DND-41 (cell line): ENCODE results near the gene LMO1.

ENCODE experiments used
- ATAC-seq: fragments of 200-7000 bp; cut with Tn5 transposase; 3 replicates; pipeline ENCODE4 v1.9.1; 2021; ENCODE audit warnings: low read depth; ENCODE audit not compliant: insufficient read depth
- DNase-seq: peaks from one replicate; pipeline ENCODE4 v3.0.0-alpha.2; 2020
- H2AFZ ChIP-seq: 2 replicates; pipeline ENCODE4 v1.6.0; 2012; ENCODE audit warnings: low read depth, low read length
- H3K27ac ChIP-seq: 2 replicates; pipeline ENCODE4 v1.5.1; 2012; ENCODE audit warnings: low read length, inconsistent platforms
- H3K27me3 ChIP-seq: fragments of 200-600 bp; sonication (generic); 2 replicates; pipeline ENCODE4 v1.6.0; 2012; ENCODE audit warnings: low read length, mild to moderate bottlenecking, inconsistent platforms; ENCODE audit not compliant: insufficient read depth, poor library complexity
- H3K36me3 ChIP-seq: 2 replicates; pipeline ENCODE4 v1.5.1; 2012; ENCODE audit warnings: low read length, inconsistent platforms; ENCODE audit not compliant: insufficient read depth
- H3K4me1 ChIP-seq: 2 replicates; pipeline ENCODE4 v1.5.1; 2012; ENCODE audit warnings: mild to moderate bottlenecking, low read length; ENCODE audit not compliant: insufficient read depth
- H3K4me2 ChIP-seq: 2 replicates; pipeline ENCODE4 v1.6.0; 2012; ENCODE audit warnings: mild to moderate bottlenecking, moderate library complexity, low read length, inconsistent platforms; ENCODE audit not compliant: insufficient read depth
- H3K4me3 ChIP-seq, 2 experiments: fragments of 200-600 bp in 1 of 2; shearing (Covaris generic) in 1 of 2; 2 replicates each; pipeline ENCODE4 v1.5.1; 2012 to 2016; ENCODE audit warnings: inconsistent platforms in 2 of 2, low read length in 2 of 2, mild to moderate bottlenecking in 2 of 2, low read depth in 1 of 2, moderate library complexity in 1 of 2
- H3K79me2 ChIP-seq: 2 replicates; pipeline ENCODE4 v1.6.0; 2012; ENCODE audit warnings: low read length, inconsistent platforms; ENCODE audit not compliant: insufficient read depth
- H3K9ac ChIP-seq: 2 replicates; pipeline ENCODE4 v1.6.0; 2012; ENCODE audit warnings: low read depth, mild to moderate bottlenecking, inconsistent platforms, low read length, moderate library complexity
- H3K9me3 ChIP-seq: 2 replicates; pipeline ENCODE4 v1.5.1; 2012; ENCODE audit warnings: low read length, moderate library complexity, mild to moderate bottlenecking, inconsistent platforms; ENCODE audit not compliant: insufficient read depth, severe bottlenecking
- H4K20me1 ChIP-seq: 2 replicates; pipeline ENCODE4 v1.6.0; 2012; ENCODE audit warnings: low read length; ENCODE audit not compliant: insufficient read depth
- CTCF ChIP-seq: IDR thresholded peaks from 2 replicates; pipeline ENCODE4 v1.5.1; 2012; ENCODE audit warnings: borderline replicate concordance, low read length, moderate library complexity, mild to moderate bottlenecking; ENCODE audit not compliant: poor library complexity, severe bottlenecking; ENCODE audit errors: extremely low read depth
- EZH2 ChIP-seq: IDR thresholded peaks from 3 replicates; pipeline ENCODE4 v1.6.1; 2012; ENCODE audit warnings: borderline replicate concordance, low read depth, mild to moderate bottlenecking, moderate library complexity, low read length, inconsistent platforms; ENCODE audit not compliant: severe bottlenecking

Gene LMO1

GRCh38 chr11:8183111-8183510, 80.6 kb downstream of the LMO1 start:
- DNase-seq (no peak), ATAC-seq (no peak)
- Histone ChIP-seq H3K4me2 (no peak overlapping the region), H3K9me3 (no peaks in the 10 kb centered on the region), H3K27me3 (peaks cover 4% of the 10 kb centered on the region), H3K9ac (no peak overlapping the region), H4K20me1 (no peaks in the 10 kb centered on the region), H3K4me3 (no peak overlapping the region), H3K27ac (no peak overlapping the region), H3K4me1 (no peaks in the 10 kb centered on the region), H3K36me3 (no peaks in the 10 kb centered on the region), H2AFZ (no peak overlapping the region), H3K79me2 (no peaks in the 10 kb centered on the region)
- no peak for TF ChIP-seq EZH2
- TF ChIP-seq CTCF = no peak

- no peaks in the 10 kb centered on the region for H4K20me1 ChIP-seq
Measured at GRCh38 chr11:8180469-8180868, 83.2 kb downstream of the LMO1 start.

GRCh38 chr11:8178297-8178696, 85.4 kb downstream of the LMO1 start:
- DNase-seq = no peak
- Histone ChIP-seq H3K27ac (no peak overlapping the region), H2AFZ (no peak overlapping the region), H3K9ac (no peak overlapping the region), H4K20me1 (no peaks in the 10 kb centered on the region), H3K79me2 (no peaks in the 10 kb centered on the region), H3K4me3 (no peak overlapping the region), H3K9me3 (no peaks in the 10 kb centered on the region), H3K4me1 (no peaks in the 10 kb centered on the region), H3K36me3 (no peaks in the 10 kb centered on the region), H3K4me2 (no peak overlapping the region), H3K27me3 (peaks cover 6% of the 10 kb centered on the region)
- no peak for ATAC-seq
- TF ChIP-seq EZH2 = no peak
- TF ChIP-seq CTCF = no peak

More at GRCh38 chr11:8180469-8180868, 83.2 kb downstream of the LMO1 start:
- Histone ChIP-seq H3K9me3 (no peaks in the 10 kb centered on the region), H3K4me3 (no peak overlapping the region), H3K27ac (no peak overlapping the region), H3K79me2 (no peaks in the 10 kb centered on the region), H3K4me2 (no peak overlapping the region), H3K4me1 (no peaks in the 10 kb centered on the region), H2AFZ (no peak overlapping the region), H3K36me3 (no peaks in the 10 kb centered on the region), H3K9ac (no peak overlapping the region), H3K27me3 (peaks cover 6% of the 10 kb centered on the region)
- no peak for ATAC-seq
- TF ChIP-seq CTCF (no peak), EZH2 (no peak)
- no peak for DNase-seq

GRCh38 chr11:8177136-8177535, 86.5 kb downstream of the LMO1 start:
- Histone ChIP-seq H3K79me2 (no peaks in the 10 kb centered on the region), H3K4me3 (no peak overlapping the region), H4K20me1 (no peaks in the 10 kb centered on the region), H3K27ac (no peak overlapping the region), H3K36me3 (no peaks in the 10 kb centered on the region), H3K9ac (no peak overlapping the region), H3K4me2 (no peak overlapping the region), H3K9me3 (no peaks in the 10 kb centered on the region), H3K27me3 (peaks cover 6% of the 10 kb centered on the region), H2AFZ (no peak overlapping the region), H3K4me1 (no peaks in the 10 kb centered on the region)
- DNase-seq (no peak), ATAC-seq (no peak)
- no peak for TF ChIP-seq EZH2
- TF ChIP-seq CTCF = no peak
